Loucy (cell line): Measurements from ENCODE around the gene TBC1D1.

ENCODE experiments used
- H2AFZ ChIP-seq: fragments of 200-600 bp; sonication (generic); 2 replicates; pipeline ENCODE4 v1.6.0; 2016; ENCODE audit warnings: antibody characterized with exemption, mild to moderate bottlenecking, low read length, moderate library complexity
- H3F3A ChIP-seq: fragments of 200-600 bp; 2 replicates; pipeline ENCODE4 v1.6.0; 2016; ENCODE audit warnings: antibody characterized with exemption, low read depth, mild to moderate bottlenecking
- H3K27me3 ChIP-seq: fragments of 200-600 bp; sonication (generic); 2 replicates; pipeline ENCODE4 v1.6.1; 2014; ENCODE audit warnings: low read length, mild to moderate bottlenecking; ENCODE audit not compliant: insufficient read depth, poor library complexity, severe bottlenecking
- H3K36me3 ChIP-seq: fragments of 200-600 bp; sonication (generic); 2 replicates; pipeline ENCODE4 v1.6.1; 2016; ENCODE audit warnings: low read length; ENCODE audit not compliant: insufficient read depth
- H3K4me1 ChIP-seq: fragments of 200-600 bp; sonication (generic); 2 replicates; pipeline ENCODE4 v1.5.1; 2014; ENCODE audit warnings: low read length, mild to moderate bottlenecking; ENCODE audit not compliant: insufficient read depth, poor library complexity, severe bottlenecking
- H3K4me2 ChIP-seq: fragments of 200-600 bp; sonication (generic); 2 replicates; pipeline ENCODE4 v1.6.0; 2014; ENCODE audit warnings: antibody characterized with exemption, low read length, low read depth, mild to moderate bottlenecking; ENCODE audit not compliant: poor library complexity, severe bottlenecking
- H3K4me3 ChIP-seq: fragments of 200-600 bp; sonication (generic); 2 replicates; pipeline ENCODE4 v1.5.1; 2014; ENCODE audit warnings: low read length, mild to moderate bottlenecking, mixed read lengths; ENCODE audit not compliant: poor library complexity, severe bottlenecking
- H3K79me2 ChIP-seq: fragments of 200-600 bp; sonication (generic); 2 replicates; pipeline ENCODE4 v1.6.1; 2014; ENCODE audit warnings: low read length; ENCODE audit not compliant: insufficient read depth
- H3K9ac ChIP-seq: fragments of 200-600 bp; sonication (generic); 2 replicates; pipeline ENCODE4 v1.6.0; 2014; ENCODE audit warnings: mild to moderate bottlenecking, low read depth, low read length, moderate library complexity; ENCODE audit not compliant: poor library complexity, severe bottlenecking
- H3K9me2 ChIP-seq: fragments of 200-600 bp; sonication (generic); replicated peaks from 2 replicates; pipeline ENCODE4 v1.6.1; 2016; ENCODE audit warnings: low read depth, low read length, mixed read lengths
- H3K9me3 ChIP-seq: fragments of 200-600 bp; sonication (generic); 2 replicates; pipeline ENCODE4 v1.6.1; 2014; ENCODE audit warnings: mild to moderate bottlenecking, antibody characterized with exemption, low read length, low read depth; ENCODE audit not compliant: insufficient read depth
- H4K20me1 ChIP-seq: fragments of 200-600 bp; sonication (generic); 2 replicates; pipeline ENCODE4 v1.6.0; 2014; ENCODE audit warnings: antibody characterized with exemption, low read length, mild to moderate bottlenecking; ENCODE audit not compliant: insufficient read depth, poor library complexity, severe bottlenecking
- EZH2phosphoT487 ChIP-seq: fragments of 200-600 bp; IDR thresholded peaks from 2 replicates; pipeline ENCODE4 v1.6.1; 2018; ENCODE audit warnings: antibody characterized with exemption, mild to moderate bottlenecking, moderate library complexity, borderline replicate concordance
- TF ChIP-seq, protein P1 (sequence below): fragments of 200-600 bp; sonication (generic); conservative IDR thresholded peaks from 2 replicates; pipeline ENCODE4 v1.5.1; 2014; ENCODE audit warnings: mild to moderate bottlenecking, antibody characterized with exemption, low read length

Gene TBC1D1

DNA sequence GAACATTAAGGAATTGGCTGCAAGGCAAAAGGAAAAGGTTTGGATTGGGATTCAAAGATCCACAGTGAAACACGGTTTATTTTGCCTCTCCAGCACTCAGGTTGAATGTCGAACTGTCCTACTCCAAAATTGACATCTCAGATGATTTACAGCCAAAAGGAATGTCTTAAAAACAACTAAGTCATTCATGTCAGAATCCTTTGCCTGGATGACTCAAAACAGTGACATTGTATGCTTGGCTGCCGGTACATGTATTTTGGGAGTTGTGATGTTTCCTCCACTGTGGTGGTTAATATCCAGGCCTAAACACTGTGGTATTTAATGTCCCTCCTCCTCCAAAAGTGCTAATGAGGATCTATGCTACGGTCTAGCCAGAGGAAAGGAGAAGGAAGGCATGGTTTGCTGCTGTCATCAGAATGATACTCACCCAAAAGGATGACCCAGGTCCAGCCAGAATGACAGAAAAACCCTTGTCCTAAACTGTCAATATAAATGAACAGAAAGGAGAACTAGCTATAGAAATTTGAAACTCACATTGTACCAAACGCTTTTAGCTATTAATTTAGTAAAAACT lies 43.5 kb upstream of the TBC1D1 start:
- H3F3A ChIP-seq: no peaks in the 10 kb centered on the region
- no peak overlapping the region for H3K9ac ChIP-seq
- peaks cover 7% of the 10 kb centered on the region for H3K4me1 ChIP-seq
- no peaks in the 10 kb centered on the region for H3K79me2 ChIP-seq
- no peaks in the 10 kb centered on the region for H3K9me3 ChIP-seq
- peaks cover 72% of the 10 kb centered on the region; the same call in 1 of the 2 replicates for H3K36me3 ChIP-seq
- H3K9me2 ChIP-seq: no peaks in the 10 kb centered on the region
- no peak overlapping the region for H3K4me2 ChIP-seq
- TF ChIP-seq EZH2phosphoT487: no peak
- TF ChIP-seq, protein P1, sequence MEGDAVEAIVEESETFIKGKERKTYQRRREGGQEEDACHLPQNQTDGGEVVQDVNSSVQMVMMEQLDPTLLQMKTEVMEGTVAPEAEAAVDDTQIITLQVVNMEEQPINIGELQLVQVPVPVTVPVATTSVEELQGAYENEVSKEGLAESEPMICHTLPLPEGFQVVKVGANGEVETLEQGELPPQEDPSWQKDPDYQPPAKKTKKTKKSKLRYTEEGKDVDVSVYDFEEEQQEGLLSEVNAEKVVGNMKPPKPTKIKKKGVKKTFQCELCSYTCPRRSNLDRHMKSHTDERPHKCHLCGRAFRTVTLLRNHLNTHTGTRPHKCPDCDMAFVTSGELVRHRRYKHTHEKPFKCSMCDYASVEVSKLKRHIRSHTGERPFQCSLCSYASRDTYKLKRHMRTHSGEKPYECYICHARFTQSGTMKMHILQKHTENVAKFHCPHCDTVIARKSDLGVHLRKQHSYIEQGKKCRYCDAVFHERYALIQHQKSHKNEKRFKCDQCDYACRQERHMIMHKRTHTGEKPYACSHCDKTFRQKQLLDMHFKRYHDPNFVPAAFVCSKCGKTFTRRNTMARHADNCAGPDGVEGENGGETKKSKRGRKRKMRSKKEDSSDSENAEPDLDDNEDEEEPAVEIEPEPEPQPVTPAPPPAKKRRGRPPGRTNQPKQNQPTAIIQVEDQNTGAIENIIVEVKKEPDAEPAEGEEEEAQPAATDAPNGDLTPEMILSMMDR: no peak
- H3K27me3 ChIP-seq: no peaks in the 10 kb centered on the region
- H2AFZ ChIP-seq: no peak overlapping the region
- no peak overlapping the region for H3K4me3 ChIP-seq
- H4K20me1 ChIP-seq: no peaks in the 10 kb centered on the region

DNA sequence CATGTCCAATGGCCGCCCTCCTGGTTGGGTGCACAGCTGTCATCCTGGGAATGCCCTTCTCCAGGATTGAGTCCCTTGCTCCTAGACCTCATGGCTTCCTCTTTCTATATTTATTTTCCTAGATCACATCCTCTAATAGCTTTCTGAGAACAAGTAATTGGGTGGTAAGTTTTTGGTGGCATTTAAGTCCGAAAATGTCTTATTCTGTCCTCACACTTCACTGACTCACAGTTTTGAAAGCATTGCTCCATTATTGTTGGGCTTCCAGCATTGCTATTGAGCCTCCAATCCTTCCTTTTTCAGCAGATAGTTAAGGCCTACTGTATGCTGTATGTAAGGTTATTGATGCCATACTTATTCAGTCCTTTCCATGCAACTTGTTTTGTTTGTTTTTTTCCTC lies 38.5 kb upstream of the TBC1D1 start:
- Histone ChIP-seq H3K4me3 (no peak overlapping the region), H3K27me3 (no peaks in the 10 kb centered on the region), H3K9me3 (no peaks in the 10 kb centered on the region), H2AFZ (no peak overlapping the region), H3F3A (no peaks in the 10 kb centered on the region), H3K36me3 (peaks cover 56% of the 10 kb centered on the region), H3K79me2 (no peaks in the 10 kb centered on the region), H3K9me2 (no peaks in the 10 kb centered on the region), H3K4me1 (no peaks in the 10 kb centered on the region), H3K4me2 (no peak overlapping the region), H4K20me1 (no peaks in the 10 kb centered on the region), H3K9ac (no peak overlapping the region)
- no peak for TF ChIP-seq EZH2phosphoT487
- TF ChIP-seq, protein P1: no peak

DNA sequence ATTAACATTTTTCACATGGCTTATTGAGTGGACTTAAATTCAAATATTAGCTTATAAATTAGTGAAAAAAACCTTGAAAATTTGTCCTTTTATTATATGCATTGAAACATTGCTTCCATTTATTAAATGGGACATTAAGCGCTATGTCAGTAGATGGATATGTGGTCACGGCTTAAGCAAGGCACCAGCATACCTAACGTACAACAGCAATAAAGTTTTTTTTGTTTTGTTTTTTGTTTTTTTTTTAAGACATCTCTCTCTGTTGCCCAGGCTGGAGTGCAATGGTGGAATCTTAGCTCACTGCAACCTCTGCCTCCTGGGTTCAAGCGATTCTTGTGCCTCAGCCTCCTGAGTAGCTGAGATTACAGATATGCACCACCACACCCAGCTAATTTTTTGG lies 32.8 kb upstream of the TBC1D1 start:
- TF ChIP-seq, protein P1: no peak
- TF ChIP-seq EZH2phosphoT487: no peak
- no peaks in the 10 kb centered on the region for H3K9me3 ChIP-seq
- no peaks in the 10 kb centered on the region for H4K20me1 ChIP-seq
- H2AFZ ChIP-seq: no peak overlapping the region
- no peaks in the 10 kb centered on the region for H3F3A ChIP-seq
- H3K9me2 ChIP-seq: no peaks in the 10 kb centered on the region
- no peaks in the 10 kb centered on the region for H3K4me1 ChIP-seq
- no peak overlapping the region for H3K4me2 ChIP-seq
- no peaks in the 10 kb centered on the region for H3K27me3 ChIP-seq
- no peak overlapping the region for H3K9ac ChIP-seq
- no peaks in the 10 kb centered on the region for H3K79me2 ChIP-seq
- H3K4me3 ChIP-seq: no peak overlapping the region
- peaks cover 62% of the 10 kb centered on the region for H3K36me3 ChIP-seq
